K562 (cell line): ENCODE results near the gene AFAP1. TPM values are rescaled to one million over a fixed set of nuclear protein-coding genes. Genes with fewer than 3 reads are reported as not detected.

Source experiments
- ATAC-seq: fragments of 200-7000 bp; cut with Tn5 transposase; 3 replicates; pipeline ENCODE4 v1.9.1; 2020; ENCODE audit warnings: moderate library complexity
- BruUV-seq: library from RNA; stranded (reverse); fragments of 400-500 nt; replicated peaks from 2 replicates; lab custom pipeline; 2021; lab: Mats Ljungman, UMichigan
- CTCF ChIA-PET: fragments of 300-600 bp; formaldehyde crosslinking; extraction: SDS; loops from one replicate; lab custom pipeline; 2021; ENCODE audit warnings: low intra/inter-chr PET ratio; lab: Yijun Ruan, JAX
- POLR2A ChIA-PET: fragments of 300-600, 350-650 bp; sonication (Branson Sonifier 250); formaldehyde crosslinking; extraction: SDS; loops from one replicate; lab custom pipeline; 2021; ENCODE audit warnings: antibody characterized with exemption, inconsistent platforms; lab: Yijun Ruan, JAX
- DNase-seq, 4 experiments: peaks; one replicate each; pipeline versions ENCODE4 v3.0.0 to v3.0.0-alpha.2; 2011 to 2018; ENCODE audit warnings: low spot score in 3 of 4, mixed read lengths in 3 of 4; ENCODE audit errors: extremely low read depth in 1 of 4
- FAIRE-seq: peaks from 2 replicates; lab custom pipeline; 2011; peaks lifted over from hg19 to GRCh38; lab: Jason Lieb, UNC
- H2AFZ ChIP-seq: 2 replicates; pipeline ENCODE4 v1.6.0; 2011; ENCODE audit warnings: low read depth, low read length, control low read depth, inconsistent platforms
- H3K27ac ChIP-seq: fragments of 200-600 bp; 3 replicates; pipeline ENCODE4 v1.8.0; 2011; ENCODE audit warnings: low read depth, mild to moderate bottlenecking, control low read depth, inconsistent platforms, low read length, moderate library complexity, mixed read lengths; ENCODE audit errors: extremely low read depth
- H3K27me3 ChIP-seq, 2 experiments: fragments of 300-600 bp in 1 of 2; 2 replicates in 1 of 2; 3 replicates in 1 of 2; pipeline versions ENCODE4 v1.6.0 to v1.8.0; 2011; ENCODE audit warnings: inconsistent platforms in 2 of 2, low read length in 2 of 2, mild to moderate bottlenecking in 1 of 2, mixed read lengths in 1 of 2, moderate library complexity in 1 of 2; ENCODE audit not compliant: control insufficient read depth in 2 of 2, insufficient read depth in 2 of 2
- H3K36me3 ChIP-seq: fragments of 300-600 bp; 3 replicates; pipeline ENCODE4 v1.8.0; 2011; ENCODE audit warnings: mild to moderate bottlenecking, low read length, inconsistent platforms; ENCODE audit not compliant: control insufficient read depth, insufficient read depth
- H3K4me1 ChIP-seq, 2 experiments: fragments of 200-600 bp in 1 of 2; replicated peaks in 1 of 2; 2 replicates in 1 of 2; 3 replicates in 1 of 2; pipeline versions ENCODE4 v1.5.1 to v1.8.0; 2011; ENCODE audit warnings: inconsistent platforms in 2 of 2, low read length in 2 of 2, mild to moderate bottlenecking in 1 of 2, mixed read lengths in 1 of 2, moderate library complexity in 1 of 2; ENCODE audit not compliant: control insufficient read depth in 2 of 2, insufficient read depth in 2 of 2
- H3K4me2 ChIP-seq: 2 replicates; pipeline ENCODE4 v1.6.1; 2011; ENCODE audit warnings: low read length, control low read depth, inconsistent platforms, mixed read lengths; ENCODE audit not compliant: insufficient read depth
- H3K4me3 ChIP-seq: fragments of 200-600 bp; sonication (generic), shearing (Covaris generic); 2 replicates; pipeline ENCODE4 v1.5.1; 2016; ENCODE audit warnings: control low read depth, inconsistent platforms
- H3K79me2 ChIP-seq: fragments of 200-600 bp; 3 replicates; pipeline ENCODE4 v1.8.0; 2011; ENCODE audit warnings: low read length, inconsistent platforms; ENCODE audit not compliant: control insufficient read depth, insufficient read depth
- H3K9ac ChIP-seq, 2 experiments: 2 replicates each; pipeline versions ENCODE4 v1.6.0 to v1.6.1; 2011; ENCODE audit warnings: low read depth in 2 of 2, low read length in 2 of 2, control low read depth in 1 of 2, inconsistent platforms in 1 of 2, mild to moderate bottlenecking in 1 of 2, mixed read lengths in 1 of 2; ENCODE audit not compliant: insufficient read depth in 1 of 2
- H3K9me1 ChIP-seq: one replicate; pipeline ENCODE4 v1.6.0; 2011; ENCODE audit warnings: inconsistent platforms, mild to moderate bottlenecking, low read length, moderate library complexity; ENCODE audit not compliant: control insufficient read depth, insufficient read depth
- H3K9me3 ChIP-seq: replicated peaks from 2 replicates; pipeline ENCODE4 v1.5.1; 2011; ENCODE audit warnings: low read depth, low read length, inconsistent platforms; ENCODE audit not compliant: control insufficient read depth, insufficient read depth
- H4K20me1 ChIP-seq: replicated peaks from 2 replicates; pipeline ENCODE4 v1.6.1; 2011; ENCODE audit warnings: low read length, inconsistent platforms, mixed read lengths; ENCODE audit not compliant: control insufficient read depth, insufficient read depth
- TFE3 ChIP-seq: fragments of 450-650 bp; formaldehyde crosslinking; IDR thresholded peaks from 2 replicates; pipeline ENCODE4 v1.4.0; 2020; ENCODE audit warnings: mild to moderate bottlenecking, mixed read lengths
- YBX1 ChIP-seq: fragments of 450-650 bp; IDR thresholded peaks from 2 replicates; pipeline ENCODE4 v1.7.1; 2016; ENCODE audit warnings: mild to moderate bottlenecking
- ZNF318 ChIP-seq, 2 experiments: fragments of 450-650 bp; IDR thresholded peaks; 2 replicates each; pipeline ENCODE4 v1.6.1; 2016; ENCODE audit warnings: mild to moderate bottlenecking in 2 of 2, borderline replicate concordance in 1 of 2, low read depth in 1 of 2, moderate library complexity in 1 of 2
- WGBS: fragments of 100-300 bp; shearing (Covaris generic); methylation state at CpG from one replicate; pipeline ENCODE4 v1.1.6; 2016; ENCODE audit warnings: low coverage, mixed read lengths; ENCODE audit not compliant: insufficient coverage; ENCODE audit errors: missing lambda C conversion rate; 5-methylcytosine and 5-hydroxymethylcytosine counted together
- in situ Hi-C: fragments of 300-500 bp; cut with MboI; formaldehyde crosslinking; loops from 4 replicates; pipeline ENCODE4 v1.15.0; 2018; ENCODE audit warnings: inconsistent platforms, mixed read lengths
- intact Hi-C: fragments of 100-400 bp; cut with micrococcal nuclease; formaldehyde crosslinking; loops from 2 replicates; pipeline ENCODE4 v1.14.2; 2022
- polyA plus RNA-seq, 8 experiments: library from polyadenylated mRNA; depleted of rRNA in 4 of 8; stranded (reverse) in 5 of 8; unstranded in 3 of 8; fragments of >200 nt; fragmentation: Nextera tagmentation in 2 of 8; fragmentation: Illumina TruSeq in 1 of 8; extraction: Ambion mirVana in 2 of 8; extraction: Trizol in 1 of 8; gene quantifications; 2 replicates each; pipeline versions ENCODE4 v1.2.1 to v1.2.3, GENCODE V29; 2011 to 2014; ENCODE audit warnings: inconsistent platforms in 1 of 8, missing spikeins in 1 of 8
- total RNA-seq, 7 experiments: library from RNA; depleted of rRNA in 6 of 7; stranded (reverse); fragments of >200 nt in 6 of 7; fragmentation: Illumina TruSeq in 2 of 7; extraction: Trizol in 2 of 7; gene quantifications; 2 replicates each; pipeline versions ENCODE4 v1.2.1 to v1.2.3, GENCODE V29; 2011 to 2021; ENCODE audit warnings: low replicate concordance in 1 of 7

The AFAP1 gene
- total and polyA plus RNA-seq, 9 of the 15 experiments (the other 6 are each of a cell fraction or from before 2014, with no cell fraction given), result 0.07 to 0.42 (median 0.12) TPM; not detected in 1

- intact Hi-C loops (no loop called here), in situ Hi-C loops (no loop called here)
- H2AFZ ChIP-seq, result no peak overlapping the region
Measured at GRCh38 chr4:7979652-7979968, 39.9 kb upstream of the AFAP1 start.

GRCh38 chr4:7978907-7979651 is 39.4 kb upstream of the AFAP1 start:
- POLR2A ChIA-PET, result interaction anchor here (0.6 to 0.7 kb wide), 2 partner anchors 10 to 1986 kb away, joined by 3 to 4 read pairs; no protein-coding TSS in a partner anchor
- Histone ChIP-seq H3K4me2 (no peak overlapping the region), H4K20me1 (peaks cover 8% of the 10 kb centered on the region; the same call in 1 of the 2 replicates), H3K27me3 (peaks cover 4 to 30% of the 10 kb centered on the region in 2 experiments; a peak in 3 of 5 replicates), H3K79me2 (no peaks in the 10 kb centered on the region), H3K36me3 (no peaks in the 10 kb centered on the region), H3K9me1 (no peaks in the 10 kb centered on the region), H3K27ac (no peak overlapping the region), H3K9ac (no peak overlapping the region), H2AFZ (no peak overlapping the region), H3K4me3 (no peak overlapping the region), H3K4me1 (no peaks in the 10 kb centered on the region), H3K9me3 (no peaks in the 10 kb centered on the region)
- CTCF ChIA-PET, result no interaction called here
- in situ Hi-C loops, result no loop called here
- no TSS peak for BruUV-seq
- TF ChIP-seq TFE3 (CRISPR knock-in tag), result peak; percentile 41
- TF ChIP-seq ZNF318 (IDR thresholded peaks at IDR 0.05; ENCODE audit: borderline replicate concordance in 1 of 2, low read depth in 1 of 2), result no peak
- intact Hi-C loops, result no loop called here
- ATAC-seq (no peak), FAIRE-seq (no peak), DNase-seq (no peak)
- WGBS, result under 1% methylated on average over 14 of the region's 17 CpGs

More at GRCh38 chr4:7979652-7979968, 39.9 kb upstream of the AFAP1 start:
- BruUV-seq, result no TSS peak
- ChIA-PET CTCF (no interaction called here), POLR2A (no interaction called here)
- no peak for FAIRE-seq
- H3K27me3 ChIP-seq, result peaks cover 4 to 35% of the 10 kb centered on the region in 2 experiments; a peak in 3 of 5 replicates
- DNase-seq, result no peak
- no peaks in the 10 kb centered on the region for H3K9me3 ChIP-seq
- H3K79me2 ChIP-seq, result no peaks in the 10 kb centered on the region
- H3K4me1 ChIP-seq, result no peaks in the 10 kb centered on the region
- no peak overlapping the region for H3K4me2 ChIP-seq
- H3K9ac ChIP-seq, result no peak overlapping the region
- ATAC-seq, result no peak
- H4K20me1 ChIP-seq, result peaks cover 10% of the 10 kb centered on the region; the same call in 1 of the 2 replicates
- no peaks in the 10 kb centered on the region for H3K9me1 ChIP-seq
- H3K27ac ChIP-seq, result no peak overlapping the region
- 0% methylated on average over 4 of the region's 4 CpGs for WGBS
- TF ChIP-seq YBX1, result no peak
- H3K4me3 ChIP-seq, result no peak overlapping the region
- no peaks in the 10 kb centered on the region for H3K36me3 ChIP-seq
